ENCODE data around the gene CAPNS1.

DNA sequence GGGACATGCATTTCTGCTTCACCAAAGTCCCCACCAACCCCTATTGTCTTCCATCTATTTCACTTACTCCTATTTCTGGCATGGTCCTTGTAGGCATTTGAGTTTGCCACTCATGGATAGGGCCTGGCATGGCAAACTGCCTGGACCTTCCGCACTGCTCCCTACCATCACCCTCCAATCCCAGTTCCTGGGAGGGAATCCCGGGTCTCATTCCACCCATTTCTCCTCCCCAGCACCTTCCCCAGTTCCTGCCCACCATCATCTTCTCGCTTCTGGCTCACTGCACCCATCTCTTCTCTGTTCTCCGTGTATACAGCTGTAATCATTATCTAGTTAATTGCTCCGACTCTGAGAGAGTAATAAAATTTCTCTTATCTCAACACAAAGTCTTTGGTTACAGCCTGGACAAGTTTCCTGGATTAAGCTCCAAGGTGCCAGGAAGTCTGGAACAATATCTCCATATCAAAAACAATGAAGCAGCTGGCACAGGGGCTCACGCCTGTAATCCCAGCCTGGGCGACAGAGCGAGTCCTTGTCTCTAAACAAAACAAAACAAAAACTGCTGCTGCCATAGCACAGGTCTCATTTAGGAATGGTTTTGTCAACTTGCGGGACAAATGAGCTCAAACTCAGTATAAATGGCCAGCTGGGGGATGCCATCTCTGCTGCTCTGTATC lies 29.4 kb downstream of the CAPNS1 start:
- TF ChIP-seq, protein P1, sequence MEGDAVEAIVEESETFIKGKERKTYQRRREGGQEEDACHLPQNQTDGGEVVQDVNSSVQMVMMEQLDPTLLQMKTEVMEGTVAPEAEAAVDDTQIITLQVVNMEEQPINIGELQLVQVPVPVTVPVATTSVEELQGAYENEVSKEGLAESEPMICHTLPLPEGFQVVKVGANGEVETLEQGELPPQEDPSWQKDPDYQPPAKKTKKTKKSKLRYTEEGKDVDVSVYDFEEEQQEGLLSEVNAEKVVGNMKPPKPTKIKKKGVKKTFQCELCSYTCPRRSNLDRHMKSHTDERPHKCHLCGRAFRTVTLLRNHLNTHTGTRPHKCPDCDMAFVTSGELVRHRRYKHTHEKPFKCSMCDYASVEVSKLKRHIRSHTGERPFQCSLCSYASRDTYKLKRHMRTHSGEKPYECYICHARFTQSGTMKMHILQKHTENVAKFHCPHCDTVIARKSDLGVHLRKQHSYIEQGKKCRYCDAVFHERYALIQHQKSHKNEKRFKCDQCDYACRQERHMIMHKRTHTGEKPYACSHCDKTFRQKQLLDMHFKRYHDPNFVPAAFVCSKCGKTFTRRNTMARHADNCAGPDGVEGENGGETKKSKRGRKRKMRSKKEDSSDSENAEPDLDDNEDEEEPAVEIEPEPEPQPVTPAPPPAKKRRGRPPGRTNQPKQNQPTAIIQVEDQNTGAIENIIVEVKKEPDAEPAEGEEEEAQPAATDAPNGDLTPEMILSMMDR (IDR thresholded peaks at IDR 0.05), result no peak
- TF ChIP-seq POLR2A (IDR thresholded peaks at IDR 0.05), result no peak
